ENCODE measurements around the gene ORM2.

The ORM2 gene

DNA sequence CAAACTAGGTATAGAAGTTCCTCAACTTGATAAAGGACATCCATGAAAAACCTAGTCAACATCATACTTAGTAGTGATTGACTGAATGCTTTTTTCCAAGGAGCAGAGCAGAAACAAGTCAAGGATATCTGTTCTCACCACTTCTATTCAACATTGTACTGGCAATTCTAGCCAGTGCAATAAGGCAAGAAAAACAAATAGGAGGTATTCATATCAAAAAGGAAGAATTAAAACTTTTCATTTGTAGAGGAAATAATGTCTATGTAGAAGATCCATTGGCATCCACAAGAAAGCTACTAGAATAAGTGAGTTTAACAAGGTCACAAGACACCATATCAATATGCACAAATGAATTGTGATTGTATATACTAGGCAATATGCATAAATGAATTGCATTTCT is 35.0 kb upstream of the ORM2 start:
- no peak for DNase-seq (ENCODE audit: low read depth in 2 of 2)

DNA sequence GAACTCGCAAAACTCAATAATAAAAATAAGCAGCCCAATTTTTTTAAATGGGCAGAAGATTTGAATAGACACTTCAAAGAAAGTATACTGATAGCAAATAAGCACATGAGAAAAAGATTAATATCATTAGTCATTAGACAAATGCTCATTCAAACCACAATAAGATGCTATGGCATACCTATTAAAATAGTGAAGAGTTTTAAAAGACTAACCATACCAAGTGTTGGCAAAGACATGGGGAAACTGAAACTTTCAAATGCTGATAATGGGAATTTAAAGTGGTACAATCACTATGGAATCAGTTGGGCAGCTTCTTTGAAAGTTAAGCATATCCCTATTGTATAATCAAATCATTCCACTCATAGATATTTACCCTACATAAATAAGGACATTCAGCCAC is 33.3 kb upstream of the ORM2 start:
- DNase-seq (ENCODE audit: low read depth in 2 of 2): no peak

DNA sequence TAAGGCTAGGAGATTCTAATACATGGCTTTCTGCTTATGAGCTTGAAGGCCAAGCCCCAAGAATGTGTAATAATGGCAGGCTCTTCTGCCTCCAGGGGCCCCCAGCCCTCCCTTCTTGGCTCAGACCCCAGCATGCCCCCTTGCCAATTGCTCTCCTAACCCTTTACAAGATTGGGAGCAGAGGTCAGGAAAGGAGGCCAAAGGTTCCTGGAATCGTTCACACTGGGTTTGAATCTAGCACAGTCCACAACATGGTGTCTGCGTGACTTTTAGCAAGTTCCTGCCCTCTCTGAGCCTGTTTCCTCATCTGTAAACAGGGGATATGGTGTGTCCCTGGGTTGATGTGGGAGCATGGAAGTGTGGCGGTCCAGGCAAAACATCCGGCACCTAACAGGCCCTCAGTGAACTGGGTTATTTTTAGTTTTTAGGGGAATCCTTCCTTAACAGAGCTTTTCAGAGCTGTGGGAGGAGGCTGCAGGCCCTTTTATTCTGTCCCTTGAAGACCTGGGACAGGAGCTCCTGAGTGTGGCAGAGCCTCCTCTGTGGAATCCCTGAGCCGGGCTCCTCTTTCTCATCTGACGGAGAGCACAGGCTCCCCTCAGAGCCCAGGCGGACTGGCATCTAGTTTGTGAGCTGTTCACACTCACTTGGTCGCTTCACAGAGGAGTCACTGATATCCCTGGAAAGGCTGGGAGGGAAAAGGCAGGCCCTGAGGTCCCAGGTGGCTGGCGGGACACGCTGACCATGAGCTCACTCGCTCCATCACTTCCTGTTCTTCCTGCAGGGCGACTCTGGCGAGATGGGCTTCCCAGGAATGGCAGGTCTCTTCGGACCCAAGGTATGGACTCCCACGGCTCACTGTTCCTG is 30.1 kb upstream of the ORM2 start:
- no peak for DNase-seq (ENCODE audit: low read depth in 2 of 2)

DNA sequence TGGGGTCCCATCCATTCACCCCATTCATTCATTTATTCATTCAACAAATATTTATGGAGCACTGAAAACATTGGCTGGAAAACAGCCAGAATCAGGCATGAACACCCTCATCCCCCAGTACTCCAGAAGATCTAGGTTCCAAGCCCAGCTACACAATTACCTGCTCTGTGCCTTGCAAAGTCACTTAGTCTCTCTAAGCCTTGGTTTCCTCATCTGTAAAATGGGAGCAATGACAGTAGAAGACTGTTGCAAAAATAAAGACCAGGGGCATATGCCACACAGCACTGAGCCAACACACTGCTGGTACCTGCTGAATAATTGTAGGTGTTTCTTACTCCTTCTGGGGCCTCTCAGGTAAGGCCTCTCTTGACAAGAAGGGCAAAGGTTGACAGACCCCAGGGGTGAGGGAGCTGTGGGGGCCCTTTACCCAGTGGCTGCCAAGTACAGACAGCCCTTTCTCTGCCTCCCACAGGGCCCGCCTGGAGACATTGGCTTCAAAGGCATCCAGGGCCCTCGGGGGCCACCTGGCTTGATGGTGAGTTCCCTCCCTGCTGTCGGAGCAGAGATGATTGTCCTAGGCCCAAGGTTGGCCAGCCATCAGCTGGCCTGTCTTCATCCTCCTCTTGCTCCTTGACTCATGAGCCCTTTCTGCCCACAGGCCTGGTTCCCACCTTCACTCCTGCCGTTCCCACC is 29.4 kb upstream of the ORM2 start:
- DNase-seq (ENCODE audit: low read depth in 2 of 2): no peak

DNA sequence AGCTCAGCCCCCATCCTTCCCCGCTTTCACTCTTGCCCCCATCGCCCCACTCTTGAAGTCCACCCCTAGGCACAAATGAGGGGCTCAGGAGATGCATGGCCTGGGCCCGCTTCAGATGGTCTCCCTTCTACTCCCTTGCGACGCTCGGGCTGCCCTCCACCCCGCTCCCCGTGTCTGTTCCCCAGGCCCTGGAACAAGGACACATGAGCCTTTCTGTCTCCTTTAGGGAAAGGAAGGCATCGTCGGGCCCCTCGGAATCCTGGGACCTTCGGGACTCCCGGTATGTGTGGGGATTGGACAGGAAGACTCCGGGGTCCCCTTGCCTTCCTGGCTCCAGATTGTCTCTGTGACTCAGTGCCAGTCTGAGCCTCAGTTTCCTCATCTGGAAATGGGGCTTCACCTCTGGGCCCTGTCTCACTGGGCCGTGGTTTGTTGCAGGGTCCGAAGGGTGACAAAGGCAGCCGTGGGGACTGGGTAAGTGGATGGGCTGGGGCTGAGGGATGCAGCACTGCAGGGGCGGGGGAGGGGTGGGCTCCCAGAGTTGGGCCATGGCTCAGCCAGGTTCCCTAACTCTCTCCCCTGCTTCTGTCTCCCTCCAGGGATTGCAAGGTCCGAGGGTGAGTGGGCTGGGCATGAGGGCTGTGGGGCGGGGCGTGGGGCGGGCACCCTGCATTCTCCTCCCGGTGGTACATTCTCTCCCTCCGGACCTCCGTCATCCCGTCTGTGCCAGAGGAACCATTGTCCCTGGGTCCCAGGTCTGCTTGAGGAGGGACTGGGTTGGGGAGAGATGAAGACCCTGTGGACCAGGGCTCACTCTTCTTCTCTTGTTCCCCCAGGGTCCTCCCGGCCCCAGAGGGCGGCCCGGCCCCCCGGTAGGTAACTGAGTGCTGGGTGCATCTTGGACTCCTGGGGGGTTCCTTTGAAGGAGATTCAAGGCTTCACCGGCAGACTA is 28.5 kb upstream of the ORM2 start:
- no peak for DNase-seq (ENCODE audit: low read depth in 2 of 2)

DNA sequence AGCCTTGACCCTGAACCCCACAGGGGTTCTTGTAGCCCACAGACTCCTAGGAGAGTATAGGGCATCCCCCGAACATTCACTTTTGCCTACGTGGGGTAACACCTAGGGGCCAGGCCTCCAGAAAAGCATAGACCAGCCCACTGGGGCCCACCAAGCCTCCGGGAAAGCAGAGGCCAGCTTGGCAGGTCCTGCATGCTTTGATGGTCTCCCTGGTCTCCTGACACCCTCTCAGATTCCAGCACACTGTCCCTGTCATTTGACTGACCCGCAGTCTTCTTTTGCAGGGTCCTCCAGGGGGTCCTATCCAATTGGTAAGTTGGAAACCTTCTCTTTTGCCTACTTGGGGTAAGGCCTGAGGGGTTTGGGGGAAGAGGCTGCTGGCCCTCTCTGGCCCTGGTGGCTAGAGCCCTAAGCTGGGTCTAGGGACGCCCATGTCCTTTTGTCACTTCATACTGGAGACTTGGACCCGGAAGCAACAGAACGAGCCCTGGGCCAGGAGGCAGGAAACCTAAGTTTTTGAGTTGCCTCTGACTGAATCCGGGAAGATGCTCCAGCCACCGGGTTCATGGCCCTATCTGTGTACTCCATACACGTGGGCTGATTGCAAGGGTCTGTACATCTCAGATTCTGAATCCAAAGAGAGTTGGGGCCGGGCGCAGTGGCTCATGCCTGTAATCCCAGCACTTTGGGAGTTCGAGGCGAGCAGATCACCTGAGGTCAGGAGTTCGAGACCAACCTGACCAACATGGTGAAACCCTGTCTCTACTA is 27.7 kb upstream of the ORM2 start:
- no peak for DNase-seq (ENCODE audit: low read depth in 2 of 2)

DNA sequence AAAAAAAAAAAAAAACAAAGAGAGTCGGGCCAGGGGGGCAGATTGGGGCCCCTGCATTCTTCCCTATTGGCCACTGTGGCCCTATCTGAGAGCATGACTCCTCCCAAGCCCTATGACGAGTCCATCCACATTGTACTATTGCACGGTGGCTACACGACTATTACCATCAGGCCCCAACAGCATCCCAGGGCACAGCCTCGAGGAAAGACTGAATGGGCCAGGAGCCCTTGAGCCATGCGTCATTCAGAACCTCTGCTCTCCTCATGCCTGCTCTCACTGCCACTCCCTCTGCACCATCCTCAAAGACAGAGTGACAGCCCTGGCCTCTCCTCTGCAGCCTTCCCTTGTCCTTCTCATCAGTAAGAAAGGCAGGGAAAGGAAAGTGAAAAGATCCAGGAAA is 26.9 kb upstream of the ORM2 start:
- DNase-seq (ENCODE audit: low read depth in 2 of 2): no peak

DNA sequence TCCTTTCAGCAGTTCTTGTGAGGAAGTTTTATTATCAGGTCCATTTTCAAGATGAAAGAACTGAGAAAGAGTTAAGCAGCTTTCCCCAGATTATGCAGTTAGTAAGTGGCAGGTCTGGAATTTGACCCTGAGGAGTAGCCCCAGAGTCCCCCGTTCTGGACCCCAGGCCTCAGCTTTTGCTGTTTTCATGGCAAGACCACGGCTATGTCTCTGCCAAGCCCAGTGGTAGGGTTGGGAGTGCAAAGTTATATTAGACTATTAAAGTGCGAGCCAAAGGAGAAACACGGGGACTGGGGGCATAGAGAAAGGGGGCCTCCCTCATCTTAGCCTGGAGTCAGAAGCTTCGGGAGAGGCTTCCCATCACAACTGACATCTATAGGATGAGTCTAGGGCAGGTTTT is 26.1 kb upstream of the ORM2 start:
- DNase-seq (ENCODE audit: low read depth in 2 of 2): no peak

DNA sequence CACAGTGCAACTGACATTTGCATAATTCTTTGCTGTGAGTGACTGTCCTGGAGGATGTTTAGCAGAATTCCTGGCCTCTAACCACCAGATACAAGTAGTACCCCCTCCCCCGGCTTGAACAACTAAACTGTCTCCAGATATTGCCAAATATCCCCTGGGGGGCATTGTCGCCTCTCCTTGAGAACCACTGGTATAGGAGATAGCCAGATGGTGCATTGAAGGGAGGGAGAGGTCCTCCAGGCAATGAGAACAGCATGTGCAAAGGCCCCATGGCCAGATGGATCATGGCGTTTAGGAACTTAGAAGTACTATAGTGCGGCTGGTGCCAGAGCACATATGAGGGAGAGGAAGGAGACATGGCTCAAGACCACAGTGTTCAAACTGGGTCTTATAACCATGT is 25.7 kb upstream of the ORM2 start:
- no peak for DNase-seq (ENCODE audit: low read depth in 2 of 2)

DNA sequence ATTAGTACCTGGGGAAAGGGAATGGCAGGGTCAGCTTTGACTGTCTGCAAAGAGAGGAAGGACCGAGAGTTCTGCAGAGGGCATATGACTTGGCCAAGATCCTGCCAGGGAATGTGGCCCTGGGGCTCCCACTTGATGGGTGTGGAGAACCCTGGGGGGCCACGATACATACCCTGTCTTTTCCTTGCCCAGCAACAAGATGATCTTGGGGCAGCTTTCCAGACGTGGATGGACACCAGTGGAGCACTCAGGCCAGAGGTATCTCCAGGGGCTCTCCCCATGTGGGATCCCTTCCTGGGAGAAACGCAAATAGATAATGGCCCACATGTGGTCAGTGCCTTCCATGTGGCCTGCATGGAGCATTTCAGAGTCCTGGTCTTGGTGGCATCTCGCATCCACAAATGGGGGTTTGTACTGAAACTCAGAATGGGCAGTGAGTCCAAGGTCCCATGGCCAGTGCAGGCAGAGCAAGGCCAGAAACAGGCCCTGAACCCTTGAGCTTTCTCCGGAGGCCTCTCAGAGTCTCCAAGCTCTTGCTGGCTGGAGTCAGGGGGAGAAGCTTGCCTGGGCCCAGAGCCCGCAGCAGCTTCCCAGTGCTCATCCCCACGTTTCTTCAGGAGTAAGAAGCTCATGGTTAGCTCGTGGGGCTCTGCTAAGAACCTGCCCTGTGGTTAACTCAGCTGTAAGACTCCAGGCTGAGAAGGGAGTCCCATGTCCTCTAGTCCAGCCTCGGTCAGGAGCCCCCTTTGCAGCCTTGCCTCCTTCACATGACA is 25.1 kb upstream of the ORM2 start:
- DNase-seq (ENCODE audit: low read depth in 2 of 2): no peak

DNA sequence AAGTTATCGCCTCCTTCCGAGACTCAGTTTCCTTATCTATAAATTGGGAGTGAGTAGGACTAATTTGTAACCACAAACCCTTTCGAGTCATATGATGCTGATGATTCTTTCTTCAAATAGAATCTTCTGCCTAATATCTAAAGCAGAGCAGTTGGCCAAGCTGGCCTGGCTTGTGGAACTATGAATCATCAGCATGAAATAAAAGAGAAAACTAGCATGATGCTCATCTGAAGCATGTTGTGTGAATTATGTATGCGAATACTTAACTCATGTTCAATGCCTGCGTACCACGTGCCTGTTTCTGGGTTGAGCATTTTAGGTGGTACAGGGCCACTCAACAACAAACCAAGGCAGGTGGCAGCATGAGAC is 21.8 kb upstream of the ORM2 start:
- DNase-seq (ENCODE audit: low read depth in 2 of 2): no peak

DNA sequence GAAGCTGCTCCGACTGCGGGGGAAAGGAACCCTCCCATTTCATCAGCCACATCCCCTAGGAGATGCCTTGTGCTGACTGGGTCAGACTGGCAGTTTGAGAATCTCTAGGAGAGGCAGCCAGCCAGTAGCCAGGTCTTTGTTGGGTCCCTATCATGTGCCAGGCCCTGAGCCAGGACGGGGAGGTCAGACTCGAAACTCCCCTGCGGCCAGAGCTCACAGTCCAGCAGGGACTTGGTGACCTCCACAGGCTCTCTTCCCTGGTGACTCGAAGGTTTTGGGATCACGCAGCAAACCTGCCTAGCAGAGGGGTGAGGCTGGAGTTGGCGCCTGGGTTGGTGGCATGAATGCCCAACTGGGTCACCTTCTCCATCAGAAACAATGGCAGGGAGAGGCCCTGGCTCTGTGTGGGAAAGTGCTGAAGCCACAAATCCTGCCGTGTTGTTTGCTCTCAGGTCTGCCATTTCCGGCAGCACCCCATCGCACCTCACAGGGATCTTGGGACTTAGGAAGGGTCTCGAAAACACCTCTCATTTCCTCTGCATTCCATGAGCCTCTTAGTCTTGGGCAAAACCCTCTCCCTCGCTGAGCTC is 21.2 kb upstream of the ORM2 start:
- DNase-seq (ENCODE audit: low read depth in 2 of 2): no peak

DNA sequence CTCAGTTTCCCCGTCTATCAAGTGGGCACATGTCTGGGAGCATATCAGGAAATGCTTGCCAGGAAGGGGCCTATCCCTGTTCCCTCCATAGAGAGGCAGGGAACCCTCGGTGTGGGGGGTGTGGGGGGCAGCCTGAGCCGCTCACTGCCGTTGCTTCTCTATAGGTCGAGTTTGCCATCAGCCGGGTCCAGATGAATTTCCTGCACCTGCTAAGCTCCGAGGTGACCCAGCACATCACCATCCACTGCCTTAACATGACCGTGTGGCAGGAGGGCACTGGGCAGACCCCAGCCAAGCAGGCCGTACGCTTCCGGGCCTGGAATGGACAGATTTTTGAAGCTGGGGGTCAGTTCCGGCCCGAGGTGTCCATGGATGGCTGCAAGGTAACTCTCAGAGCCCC is 20.6 kb upstream of the ORM2 start:
- no peak for DNase-seq (ENCODE audit: low read depth in 2 of 2)

DNA sequence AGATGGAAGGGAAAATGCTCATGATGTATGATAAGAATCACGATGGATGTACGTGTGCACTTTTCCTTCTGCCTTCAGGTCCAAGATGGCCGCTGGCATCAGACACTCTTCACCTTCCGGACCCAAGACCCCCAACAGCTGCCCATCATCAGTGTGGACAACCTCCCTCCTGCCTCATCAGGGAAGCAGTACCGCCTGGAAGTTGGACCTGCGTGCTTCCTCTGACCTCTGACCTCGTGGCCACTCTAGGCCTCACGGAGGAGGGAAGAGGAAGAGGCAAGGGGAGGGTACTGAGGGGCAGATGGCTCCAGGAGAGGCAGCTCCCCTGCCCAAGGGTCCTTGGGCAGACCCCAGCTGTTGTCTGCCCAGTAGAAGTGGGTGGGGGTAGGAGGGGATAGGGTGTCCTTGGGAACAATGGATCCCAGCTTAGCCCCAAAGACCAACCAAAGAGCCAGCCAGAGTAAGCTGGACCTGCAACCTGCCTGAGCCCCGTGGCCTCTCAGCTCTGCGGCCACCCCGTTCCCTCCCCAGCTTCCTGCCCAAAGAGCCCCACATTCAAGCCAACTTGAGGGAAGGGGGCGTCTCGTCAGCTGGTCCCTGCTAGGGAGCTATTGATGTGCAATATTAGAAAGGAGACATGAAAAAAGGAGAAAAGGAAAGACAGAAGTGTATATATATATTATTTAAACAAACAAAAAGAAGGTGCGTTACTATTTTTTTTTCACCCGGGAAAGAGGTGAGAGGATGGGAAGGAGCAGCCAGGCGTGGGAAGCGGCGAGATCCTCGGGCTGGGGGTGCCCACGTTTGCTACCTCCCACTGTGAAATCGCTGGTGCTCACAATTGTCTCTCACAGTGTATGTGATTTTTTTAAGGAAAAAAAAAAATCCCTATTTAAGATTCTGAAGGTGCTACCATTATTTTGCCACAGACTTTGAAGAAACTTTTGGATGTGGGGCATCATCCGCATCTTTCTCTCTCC is 18.9 kb upstream of the ORM2 start:
- DNase-seq (ENCODE audit: low read depth in 2 of 2): no peak

DNA sequence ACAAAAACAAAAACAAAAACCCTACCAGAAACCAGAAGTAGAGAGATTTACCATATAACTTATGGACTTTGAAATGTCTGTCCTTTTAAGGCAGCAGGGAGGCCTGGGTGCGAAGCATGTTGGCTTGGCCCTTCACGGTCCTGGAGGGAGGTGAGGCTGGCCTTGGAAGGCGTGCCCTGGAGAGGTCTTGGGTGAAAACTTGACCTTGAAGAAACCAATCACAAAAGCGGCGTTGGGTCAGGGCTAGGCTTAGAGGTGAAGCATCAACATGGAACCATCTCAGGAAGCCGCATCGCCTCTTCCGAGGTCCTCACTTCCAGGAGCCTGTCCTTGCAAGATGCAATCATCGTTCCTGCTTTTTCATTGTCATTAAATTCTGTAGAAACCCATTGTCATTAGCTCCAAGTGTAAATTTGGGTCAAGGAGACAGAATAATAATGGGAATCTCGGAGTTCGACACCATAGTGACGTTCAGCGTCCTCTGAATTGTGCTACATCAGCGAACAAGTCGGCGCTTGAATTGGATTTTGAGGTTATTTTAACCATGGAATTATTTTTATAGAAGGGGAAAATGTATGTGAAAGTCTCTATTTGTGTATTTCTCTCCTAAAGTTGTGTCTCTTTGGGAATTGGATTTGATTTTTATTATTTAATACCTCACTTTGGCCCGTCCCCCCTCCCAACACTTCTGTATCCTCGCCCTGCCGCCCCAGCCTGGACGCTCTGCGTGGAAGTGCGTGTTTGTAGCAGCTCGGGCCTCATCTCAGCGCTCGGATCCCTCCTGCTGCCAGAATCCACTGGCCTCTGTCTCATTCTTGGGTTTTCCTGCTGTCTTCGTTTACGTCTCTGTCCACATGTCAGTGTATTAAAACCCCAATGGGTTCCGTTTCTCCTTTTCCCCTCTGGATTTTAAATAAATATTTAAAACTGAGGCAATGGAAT is 17.8 kb upstream of the ORM2 start:
- DNase-seq (ENCODE audit: low read depth in 2 of 2): no peak

DNA sequence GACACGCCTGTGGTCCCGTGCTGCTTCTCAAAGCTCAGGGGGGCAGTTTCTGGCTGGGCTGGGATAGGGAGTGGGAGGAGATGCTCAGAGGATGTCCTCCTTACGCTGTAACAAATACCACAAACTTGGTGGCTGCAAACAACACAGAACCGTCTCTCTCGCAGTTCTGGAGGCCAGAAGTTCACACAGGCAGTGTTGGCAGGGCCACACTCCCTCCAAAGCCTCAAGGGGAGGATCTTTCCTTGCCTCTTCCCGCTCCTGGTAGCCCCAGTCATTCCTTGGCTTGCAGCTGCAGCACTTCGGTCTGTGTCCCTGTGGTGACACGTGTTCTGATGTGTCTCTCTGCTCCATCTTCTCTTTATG is 17.2 kb upstream of the ORM2 start:
- DNase-seq (ENCODE audit: low read depth in 2 of 2): no peak

DNA sequence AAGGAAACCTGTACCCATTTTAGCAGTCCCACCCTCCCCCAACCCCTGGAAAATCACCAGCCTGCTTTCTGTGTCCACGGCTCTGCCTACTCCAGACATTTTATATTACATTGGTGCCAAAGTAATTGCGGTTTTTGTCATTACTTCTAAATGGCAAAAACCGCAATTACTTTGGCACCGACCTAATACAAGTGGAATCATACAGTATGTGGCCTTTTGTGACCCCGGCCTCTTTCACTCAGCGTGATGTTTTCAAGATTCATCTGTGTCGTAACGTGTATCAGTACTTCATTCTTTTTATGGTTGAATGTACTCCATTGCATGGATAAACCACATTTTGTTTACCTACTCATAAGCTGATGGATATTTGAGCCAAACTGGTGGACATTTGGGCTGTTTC is 16.5 kb upstream of the ORM2 start:
- no peak for DNase-seq (ENCODE audit: low read depth in 2 of 2)

DNA sequence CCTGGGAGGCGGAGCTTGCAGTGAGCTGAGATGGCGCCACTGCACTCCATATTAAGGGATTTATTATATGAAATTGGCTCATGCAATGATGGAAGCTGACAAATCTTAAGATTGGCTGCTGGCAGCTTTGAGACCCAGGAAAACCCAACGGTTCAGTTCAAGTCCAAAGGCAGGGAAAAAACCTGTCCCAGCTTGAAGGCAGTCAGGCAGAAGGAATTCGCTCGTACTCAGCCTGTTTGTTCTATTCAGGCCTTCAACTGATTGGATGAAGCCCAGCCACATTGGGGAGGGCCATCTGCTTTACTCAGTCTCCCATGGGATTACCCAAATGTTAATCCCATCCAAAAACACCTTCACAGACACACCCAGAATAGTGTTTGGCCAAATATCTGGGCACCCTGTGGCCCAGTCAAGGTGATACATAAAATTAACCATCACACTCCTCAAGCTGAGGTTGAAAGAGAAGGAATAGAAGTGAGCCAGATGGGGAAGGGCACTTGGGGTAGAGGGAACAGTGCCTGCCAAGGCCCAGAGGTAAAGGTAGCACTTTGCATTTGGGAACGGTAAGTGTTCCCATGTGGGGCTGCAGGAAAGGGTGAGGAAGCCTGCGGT is 15.3 kb upstream of the ORM2 start:
- DNase-seq (ENCODE audit: low read depth in 2 of 2): no peak

Data from stimulated activated CD8-positive, alpha-beta memory T cell treated with anti-CD3 and anti-CD28 coated beads, Interleukin-7, amount 100 ng/mL, for 4 hours (primary cell).